ENCODE results near the gene SERHL2. TPM values are rescaled to one million over a fixed set of nuclear protein-coding genes. Genes with fewer than 3 reads are reported as not detected.
"Not testable (repeated sequence)": the region's sequence is repeated elsewhere in the genome, so short reads cannot be mapped to it uniquely, and the experiment has no call there.

Gene SERHL2
- total RNA-seq, 1 donor from 2014 or later = 3.1 TPM

- H3K4me3 ChIP-seq = peak overlapping the region; percentile 67 to 87
- H3K27me3 ChIP-seq = no peaks in the 10 kb centered on the region
- H3K27ac ChIP-seq = peak overlapping the region; percentile 88 to 98
- intact Hi-C loops (cut with DNase I) = loop anchor here (2.0 kb wide), 1 partner anchor 83 kb away; no protein-coding TSS in a partner anchor
- no peak for TF ChIP-seq CTCF (IDR thresholded peaks at IDR 0.05)
- peaks cover 10 to 54% of the 10 kb centered on the region in 2 donors for H3K4me1 ChIP-seq
- peaks cover 7 to 8% of the 10 kb centered on the region in 2 donors for H3K36me3 ChIP-seq
- H3K9me3 ChIP-seq = no peaks in the 10 kb centered on the region
- no peak for DNase-seq (ENCODE audit: low spot score in 2 of 2)
Observed at GRCh38 chr22:42613872-42614301, 60.1 kb downstream of the SERHL2 start.

GRCh38 chr22:42614312-42615091 lies 60.7 kb downstream of the SERHL2 start, which contains the start of gene POLDIP3:
Gene POLDIP3 (minus strand): TSS chr22:42614883. CDS start chr22:42614857, 26 bp downstream.
- TF ChIP-seq CTCF (IDR thresholded peaks at IDR 0.05) = peak in 2 of 3 experiments; percentile 16 to 29
- Histone ChIP-seq H3K9me3 (no peaks in the 10 kb centered on the region), H3K4me1 (peaks cover 10 to 48% of the 10 kb centered on the region in 2 donors), H3K27ac (peak within 1 kb of the TSS; percentile 88 to 98), H3K27me3 (no peaks in the 10 kb centered on the region), H3K4me3 (peak within 1 kb of the TSS; percentile 67 to 87), H3K36me3 (peaks cover 12 to 14% of the 10 kb centered on the region in 2 donors)
- DNase-seq (ENCODE audit: low spot score in 2 of 2) = peak; percentile 90 to 99
- intact Hi-C loops (cut with DNase I) = loop anchor here (1.0 to 2.0 kb wide), 2 partner anchors 21 to 82 kb away; no protein-coding TSS in a partner anchor

GRCh38 chr22:42615092-42615859 lies 61.5 kb downstream of the SERHL2 start:
- Histone ChIP-seq H3K36me3 (peaks cover 17 to 19% of the 10 kb centered on the region in 2 donors), H3K4me1 (peaks cover 10 to 48% of the 10 kb centered on the region in 2 donors), H3K27ac (peak overlapping the region; percentile 88 to 98), H3K4me3 (peak overlapping the region; percentile 67 to 87), H3K27me3 (no peaks in the 10 kb centered on the region), H3K9me3 (no peaks in the 10 kb centered on the region)
- intact Hi-C loops (cut with DNase I) = loop anchor here (1.0 to 2.0 kb wide), 2 partner anchors 20 to 82 kb away; no protein-coding TSS in a partner anchor
- DNase-seq (ENCODE audit: low spot score in 2 of 2) = peak; percentile 59 to 96
- no peak for TF ChIP-seq CTCF (IDR thresholded peaks at IDR 0.05)

- H3K9me3 ChIP-seq, H3K27me3 ChIP-seq: not testable (repeated sequence)
- Histone ChIP-seq H3K4me1 (peaks cover 10 to 47% of the 10 kb centered on the region in 2 donors), H3K4me3 (peak overlapping the region; percentile 67 to 87), H3K36me3 (peaks cover 17 to 19% of the 10 kb centered on the region in 2 donors), H3K27ac (peak overlapping the region; percentile 88 to 98)
- intact Hi-C loops (cut with DNase I) = loop anchor here (1.0 to 2.0 kb wide), 2 partner anchors 19 to 81 kb away; no protein-coding TSS in a partner anchor
- DNase-seq (ENCODE audit: low spot score in 2 of 2) = peak in 1 of 2 donors; percentile 80
Observed at GRCh38 chr22:42615860-42616175, 62.1 kb downstream of the SERHL2 start.

GRCh38 chr22:42617155-42617983 lies 63.6 kb downstream of the SERHL2 start:
- H3K27me3 ChIP-seq = no peaks in the 10 kb centered on the region
- peaks cover 10 to 15% of the 10 kb centered on the region in 2 donors for H3K36me3 ChIP-seq
- H3K9me3 ChIP-seq = no peaks in the 10 kb centered on the region
- intact Hi-C loops (cut with DNase I) = no loop called here
- no peak for DNase-seq (ENCODE audit: low spot score in 2 of 2)
- no peak overlapping the region for H3K4me3 ChIP-seq
- H3K4me1 ChIP-seq = peaks cover 21 to 50% of the 10 kb centered on the region in 2 donors
- TF ChIP-seq CTCF (IDR thresholded peaks at IDR 0.05) = no peak
- peak overlapping the region; percentile 88 to 98 for H3K27ac ChIP-seq

All from ascending aorta (tissue), 2 donors.